Parathyroid adenoma (tissue), 2 donors: ENCODE results near the gene REEP2.

Source experiments
- H2AFZ ChIP-seq: fragments of 300-600 bp; sonication (generic); one replicate; pipeline ENCODE4 v1.7.0; 2017; ENCODE audit warnings: antibody characterized with exemption, mild to moderate bottlenecking
- H3K27ac ChIP-seq: fragments of 300-600 bp; sonication (generic); one replicate; pipeline ENCODE4 v1.7.0; 2017
- H3K27me3 ChIP-seq: fragments of 300-600 bp; sonication (generic); one replicate; pipeline ENCODE4 v1.7.0; 2017; ENCODE audit warnings: low read length; ENCODE audit not compliant: control insufficient read depth, insufficient read depth
- H3K36me3 ChIP-seq: fragments of 300-600 bp; sonication (generic); one replicate; pipeline ENCODE4 v1.7.0; 2017; ENCODE audit warnings: low read length; ENCODE audit not compliant: control insufficient read depth, insufficient read depth
- H3K4me1 ChIP-seq: fragments of 300-600 bp; sonication (generic); one replicate; pipeline ENCODE4 v1.7.0; 2017; ENCODE audit warnings: control low read depth
- H3K4me2 ChIP-seq: fragments of 300-600 bp; sonication (generic); one replicate; pipeline ENCODE4 v1.7.0; 2017; ENCODE audit warnings: low read length
- H3K4me3 ChIP-seq: fragments of 300-600 bp; sonication (generic); one replicate; pipeline ENCODE4 v1.7.0; 2017; ENCODE audit warnings: low read depth, low read length
- H3K79me2 ChIP-seq: fragments of 300-600 bp; sonication (generic); one replicate; pipeline ENCODE4 v1.7.0; 2017; ENCODE audit warnings: control low read depth
- H3K9ac ChIP-seq: fragments of 300-600 bp; sonication (generic); one replicate; pipeline ENCODE4 v1.7.0; 2017; ENCODE audit warnings: mild to moderate bottlenecking
- H3K9me3 ChIP-seq: fragments of 300-600 bp; sonication (generic); one replicate; pipeline ENCODE4 v1.7.0; 2017; ENCODE audit warnings: low read length; ENCODE audit not compliant: control insufficient read depth
- CTCF ChIP-seq: fragments of 300-600 bp; sonication (generic); IDR thresholded peaks from one replicate; pipeline ENCODE4 v1.7.0; 2017; ENCODE audit warnings: antibody characterized with exemption, mild to moderate bottlenecking
- donor health status: primary hyperparathyroidism.

REEP2 gene

GRCh38 chr5:138461343-138462125, 22.7 kb downstream of the REEP2 start:
- no peaks in the 10 kb centered on the region for H3K79me2 ChIP-seq

GRCh38 chr5:138463419-138464007, 24.7 kb downstream of the REEP2 start:
- Histone ChIP-seq H3K4me2 (peak overlapping the region; percentile 93), H2AFZ (peak overlapping the region; percentile 84), H3K4me3 (peak overlapping the region; percentile 98), H3K9ac (peak overlapping the region; percentile 84), H3K9me3 (no peaks in the 10 kb centered on the region), H3K4me1 (peaks cover 6% of the 10 kb centered on the region), H3K27ac (peak overlapping the region; percentile 95), H3K27me3 (no peaks in the 10 kb centered on the region), H3K79me2 (no peaks in the 10 kb centered on the region), H3K36me3 (no peaks in the 10 kb centered on the region)
- TF ChIP-seq CTCF: no peak

More at GRCh38 chr5:138461343-138462125, 22.7 kb downstream of the REEP2 start:
- Histone ChIP-seq H3K9me3 (no peaks in the 10 kb centered on the region), H3K27me3 (no peaks in the 10 kb centered on the region), H3K4me2 (no peak overlapping the region), H3K36me3 (no peaks in the 10 kb centered on the region), H3K4me1 (peaks cover 6% of the 10 kb centered on the region), H3K27ac (no peak overlapping the region), H3K4me3 (no peak overlapping the region), H2AFZ (no peak overlapping the region), H3K9ac (no peak overlapping the region)
- no peak for TF ChIP-seq CTCF

- Histone ChIP-seq H3K9me3 (no peaks in the 10 kb centered on the region), H3K4me1 (peaks cover 6% of the 10 kb centered on the region), H3K4me2 (peak overlapping the region; percentile 100), H2AFZ (peak overlapping the region; percentile 84), H3K79me2 (no peaks in the 10 kb centered on the region), H3K36me3 (no peaks in the 10 kb centered on the region), H3K4me3 (peak overlapping the region; percentile 98), H3K9ac (peak overlapping the region; percentile 84), H3K27ac (peak overlapping the region; percentile 95), H3K27me3 (no peaks in the 10 kb centered on the region)
- peak; percentile 94 for TF ChIP-seq CTCF
Observed at GRCh38 chr5:138464008-138464387, 25.1 kb downstream of the REEP2 start.

GRCh38 chr5:138464388-138465260, 25.8 kb downstream of the REEP2 start:
- peak overlapping the region; percentile 98 for H3K4me3 ChIP-seq
- H3K4me1 ChIP-seq: peaks cover 6% of the 10 kb centered on the region
- peak; percentile 21 for TF ChIP-seq CTCF
- H3K9ac ChIP-seq: peak overlapping the region; percentile 84
- H3K36me3 ChIP-seq: no peaks in the 10 kb centered on the region
- H3K27me3 ChIP-seq: no peaks in the 10 kb centered on the region
- no peaks in the 10 kb centered on the region for H3K79me2 ChIP-seq
- H3K9me3 ChIP-seq: no peaks in the 10 kb centered on the region
- H3K4me2 ChIP-seq: peak overlapping the region; percentile 100
- peak overlapping the region; percentile 84 for H2AFZ ChIP-seq
- peak overlapping the region; percentile 95 for H3K27ac ChIP-seq
